Right renal pelvis (tissue), 4 donors: ENCODE measurements around the gene HEXIM1. TPM values are rescaled to one million over a fixed set of nuclear protein-coding genes. Genes with fewer than 3 reads are reported as not detected.

Source experiments
- DNase-seq, 4 donors: peaks; one replicate each; pipeline ENCODE4 v3.0.0-alpha.2; 2013; ENCODE audit warnings: low read depth in 4 of 4, low spot score in 3 of 4, missing footprints in 1 of 4
- polyA plus RNA-seq, 4 donors: library from polyadenylated mRNA; unstranded; fragments of 120-200 nt; gene quantifications; one replicate each; pipeline ENCODE4 v1.2.1, GENCODE V29; 2013; ENCODE audit not compliant: insufficient read length in 4 of 4

Gene HEXIM1
- polyA plus RNA-seq = 10 to 100 TPM; 41.5 to 47.5 (median 42.9) TPM

- peak; percentile 99 to 100 (median 100) for DNase-seq
Measured at GRCh38 chr17:45148183-45149036, at the start of gene HEXIM1. HEXIM1 (plus strand) TSS chr17:45148475; CDS start chr17:45149191, 716 bp downstream.

- DNase-seq = peak; percentile 61 to 69 (median 65)
Measured at GRCh38 chr17:45098869-45099616, 49.2 kb upstream of the HEXIM1 start.

- DNase-seq = no peak
Measured at GRCh38 chr17:45101546-45101882, 46.8 kb upstream of the HEXIM1 start.

DNA sequence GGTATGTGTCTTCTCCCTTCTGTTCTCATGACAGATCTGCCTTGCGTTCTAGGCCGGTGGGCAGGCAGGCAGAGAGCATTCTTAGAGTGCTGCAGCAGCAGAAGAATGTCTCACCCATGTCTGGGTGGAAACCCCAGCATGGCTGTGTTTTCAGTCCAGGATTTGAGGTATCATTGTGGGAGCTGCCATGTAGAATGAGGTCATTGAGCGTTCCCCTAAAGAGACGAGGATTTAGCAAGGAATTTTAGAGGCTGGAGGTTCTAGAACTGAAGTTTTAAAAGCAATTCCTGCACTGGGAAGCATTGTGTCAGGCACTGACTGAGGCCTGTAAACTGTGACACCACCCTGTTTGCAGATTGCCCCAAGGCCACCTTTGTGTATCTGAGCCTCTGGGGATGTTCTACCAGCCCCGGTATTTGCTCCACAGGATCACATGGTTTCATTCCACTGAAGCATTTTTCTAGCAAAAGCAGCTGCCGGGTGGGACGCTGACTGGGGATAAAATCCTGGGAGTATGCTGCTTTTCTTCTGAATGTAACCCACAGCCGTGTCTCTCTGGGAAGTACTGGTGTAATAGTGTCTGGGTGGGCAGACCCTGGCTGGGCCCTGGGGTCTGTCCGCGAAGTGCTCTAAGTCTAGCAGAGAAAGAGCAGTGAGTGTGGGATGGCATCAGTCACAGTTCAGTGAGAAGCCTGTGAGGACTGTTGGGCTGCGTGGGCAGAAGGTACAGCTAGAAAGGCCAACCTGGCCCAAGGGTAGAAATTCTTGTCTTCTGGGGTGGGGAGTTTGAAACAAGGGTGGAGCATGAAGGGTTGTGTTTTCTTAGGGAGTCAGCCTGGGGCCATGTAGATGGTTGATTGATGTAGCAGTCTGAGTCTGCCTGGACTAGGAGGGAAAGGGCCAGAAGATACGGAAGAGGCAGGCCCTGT is 46.1 kb upstream of the HEXIM1 start:
- DNase-seq = no peak

DNA sequence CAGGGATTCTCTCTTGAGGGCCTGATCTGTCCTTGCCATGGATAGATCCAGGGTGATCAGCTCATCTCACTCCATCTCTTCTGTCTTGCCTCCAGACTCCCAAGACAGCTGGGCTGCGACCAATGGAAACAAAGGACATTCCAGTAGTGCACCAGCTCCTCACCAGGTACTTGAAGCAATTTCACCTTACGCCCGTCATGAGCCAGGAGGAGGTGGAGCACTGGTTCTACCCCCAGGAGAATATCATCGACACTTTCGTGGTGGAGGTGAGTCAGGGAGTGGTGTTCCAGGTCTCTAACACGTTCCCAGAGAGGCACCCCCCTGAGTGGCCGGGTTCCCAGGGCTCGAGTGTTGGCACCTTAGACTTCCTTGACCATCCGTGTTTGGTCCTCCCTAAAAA is 45.4 kb upstream of the HEXIM1 start:
- no peak for DNase-seq

DNA sequence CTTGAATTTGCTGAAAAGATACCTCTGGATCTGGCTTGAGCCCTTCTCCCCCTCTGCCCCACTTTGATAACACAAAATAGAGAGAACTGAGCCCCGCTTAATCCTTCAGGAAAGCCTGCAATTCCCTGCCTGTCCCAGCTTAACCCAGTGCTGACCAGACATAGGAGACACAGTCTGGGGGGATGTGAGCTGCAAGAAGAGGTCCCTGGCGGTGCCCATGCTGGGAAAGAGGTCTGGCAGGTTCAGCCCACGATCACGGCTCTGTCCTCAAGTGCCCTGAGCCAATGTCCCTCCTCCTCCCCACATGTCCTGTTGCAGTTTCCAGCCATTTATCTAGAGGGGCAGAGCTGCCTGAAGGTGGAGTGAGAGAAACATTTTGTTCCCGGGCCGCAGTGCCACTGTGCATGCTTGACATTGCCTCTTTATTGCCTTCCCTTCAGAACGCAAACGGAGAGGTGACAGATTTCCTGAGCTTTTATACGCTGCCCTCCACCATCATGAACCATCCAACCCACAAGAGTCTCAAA is 44.9 kb upstream of the HEXIM1 start:
- DNase-seq = no peak

DNA sequence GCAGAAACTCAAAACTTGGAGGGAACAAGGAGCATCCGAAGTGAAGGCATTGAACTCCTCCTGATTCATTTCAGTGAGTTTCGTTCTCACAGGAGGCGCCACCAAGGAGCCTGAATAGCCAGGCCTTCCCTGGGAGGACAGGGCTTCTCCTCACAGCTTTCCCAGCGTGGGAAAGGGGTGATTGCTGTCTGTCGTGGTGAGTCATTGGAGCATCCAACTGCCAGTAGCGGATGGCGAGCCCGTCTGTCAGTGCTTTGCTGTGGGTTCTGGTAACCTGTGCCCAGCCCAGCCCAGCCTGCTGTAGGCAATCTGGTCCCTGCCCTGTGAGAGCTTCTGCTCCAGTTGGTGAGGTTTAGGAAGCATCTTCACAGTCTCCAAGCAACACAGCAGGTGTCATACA is 44.2 kb upstream of the HEXIM1 start:
- DNase-seq = no peak

DNA sequence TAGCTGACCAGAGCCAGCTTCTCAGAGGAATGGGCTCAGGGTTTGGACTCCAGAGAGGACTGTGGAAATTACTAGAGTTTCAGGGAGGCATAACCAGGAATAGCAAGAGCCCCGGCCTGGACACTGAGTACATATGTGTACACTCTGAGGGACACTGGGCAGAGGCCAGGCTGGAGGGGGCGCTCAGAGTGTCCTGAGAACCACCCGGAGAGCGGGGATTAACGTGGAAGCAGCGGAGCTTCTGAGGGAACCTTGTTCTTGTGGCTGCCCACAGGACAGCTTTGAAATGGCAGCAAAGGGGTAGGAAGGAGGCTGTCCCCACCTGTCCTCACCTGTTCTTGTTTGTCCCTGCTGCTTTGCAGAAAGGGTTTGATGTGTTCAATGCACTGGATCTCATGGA is 43.8 kb upstream of the HEXIM1 start:
- DNase-seq = no peak

- no peak for DNase-seq
Measured at GRCh38 chr17:45104907-45105624, 43.2 kb upstream of the HEXIM1 start.

- DNase-seq = no peak
Measured at GRCh38 chr17:45106096-45106495, 42.2 kb upstream of the HEXIM1 start.

- DNase-seq = no peak
Measured at GRCh38 chr17:45106582-45106981, 41.7 kb upstream of the HEXIM1 start.

DNA sequence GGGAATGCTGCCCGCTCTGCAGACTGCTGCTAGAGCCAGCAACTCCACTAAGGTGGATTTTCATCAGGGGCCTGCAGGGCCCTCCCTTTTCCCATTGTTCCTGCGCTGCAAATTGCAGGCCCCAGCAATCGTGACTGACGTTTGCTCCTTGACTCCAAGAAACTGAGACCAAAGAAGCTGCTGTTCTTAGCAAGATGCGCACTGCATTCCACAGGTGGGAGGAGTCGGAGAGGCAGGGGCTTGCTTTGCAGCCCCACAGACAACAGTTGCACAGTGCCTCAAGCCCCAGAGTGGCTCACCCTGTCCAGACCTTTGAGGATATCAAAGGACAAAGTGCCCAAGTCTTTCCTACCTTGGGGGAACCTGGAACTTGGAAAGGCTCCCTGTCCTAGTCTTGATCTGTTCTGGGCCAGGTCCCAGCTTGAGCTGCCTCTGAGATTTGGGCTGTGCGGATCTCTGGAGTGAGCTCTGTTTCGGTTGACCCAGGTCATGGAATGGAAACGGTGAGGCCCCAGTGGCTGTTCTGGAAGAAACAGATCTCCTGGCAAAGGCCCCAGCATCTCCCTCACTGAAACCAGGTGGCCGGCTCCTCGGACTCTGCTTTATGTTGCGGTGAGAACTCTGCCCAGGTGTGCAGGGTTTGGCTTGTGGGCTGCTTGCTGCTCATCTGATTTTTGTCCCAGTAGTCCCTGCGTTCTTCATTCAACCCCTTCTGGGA is 40.8 kb upstream of the HEXIM1 start:
- DNase-seq = no peak

GRCh38 chr17:45108051-45108450 is 40.2 kb upstream of the HEXIM1 start:
- no peak for DNase-seq

- no peak for DNase-seq
Measured at GRCh38 chr17:45108595-45109521, 39.4 kb upstream of the HEXIM1 start.

- DNase-seq = no peak
Measured at GRCh38 chr17:45110676-45111611, 37.3 kb upstream of the HEXIM1 start.

- peak in 1 of 4 donors; percentile 20 for DNase-seq
Measured at GRCh38 chr17:45111850-45112249, 36.4 kb upstream of the HEXIM1 start.
